MCF 10A (cell line): ENCODE data around the gene RALY. TPM values are rescaled to one million over a fixed set of nuclear protein-coding genes. Genes with fewer than 3 reads are reported as not detected.

Experiments
- BruUV-seq: library from RNA; stranded (reverse); fragments of 400-500 nt; replicated peaks from 2 replicates; lab custom pipeline; 2021; lab: Mats Ljungman, UMichigan
- CTCF ChIA-PET: fragments of 300-600 bp; sonication (Branson Sonifier 250); formaldehyde crosslinking; extraction: SDS; loops from one replicate; lab custom pipeline; 2021; ENCODE audit warnings: antibody characterized with exemption, inconsistent platforms; lab: Yijun Ruan, JAX
- POLR2A ChIA-PET: fragments of 300-600, 350-650 bp; sonication (Branson Sonifier 250); formaldehyde crosslinking; extraction: SDS; loops from one replicate; lab custom pipeline; 2020; ENCODE audit warnings: antibody characterized with exemption, inconsistent platforms; lab: Yijun Ruan, JAX
- DNase-seq: peaks from one replicate; pipeline ENCODE4 v3.0.0-alpha.2; 2018; ENCODE audit not compliant: unreplicated experiment
- H3K27ac Mint-ChIP-seq: one replicate; pipeline ENCODE4 v1.8.0; 2022; ENCODE audit warnings: mild to moderate bottlenecking, low read depth, mixed read lengths; ENCODE audit not compliant: unreplicated experiment
- H3K27me3 Mint-ChIP-seq: one replicate; pipeline ENCODE4 v1.8.0; 2022; ENCODE audit warnings: mixed read lengths; ENCODE audit not compliant: insufficient read depth, unreplicated experiment
- H3K36me3 Mint-ChIP-seq: one replicate; pipeline ENCODE4 v1.8.0; 2022; ENCODE audit warnings: mild to moderate bottlenecking, moderate library complexity, mixed read lengths; ENCODE audit not compliant: insufficient read depth, unreplicated experiment
- H3K4me1 Mint-ChIP-seq: one replicate; pipeline ENCODE4 v1.8.0; 2022; ENCODE audit warnings: mixed read lengths; ENCODE audit not compliant: insufficient read depth, unreplicated experiment
- H3K4me3 Mint-ChIP-seq: one replicate; pipeline ENCODE4 v1.8.0; 2022; ENCODE audit warnings: mild to moderate bottlenecking, moderate library complexity, mixed read lengths; ENCODE audit not compliant: unreplicated experiment
- H3K9me3 Mint-ChIP-seq: one replicate; pipeline ENCODE4 v1.8.0; 2022; ENCODE audit warnings: mixed read lengths; ENCODE audit not compliant: unreplicated experiment
- intact Hi-C: fragments of 100-400 bp; cut with micrococcal nuclease; formaldehyde crosslinking; loops from 2 replicates; pipeline ENCODE4 v1.14.1; 2022
- total RNA-seq: library from RNA; stranded (reverse); gene quantifications from 2 replicates; pipeline ENCODE4 v1.2.3, GENCODE V29; 2022
- TF ChIP-seq, protein P1 (sequence below): fragments of 200-600 bp; IDR thresholded peaks from one replicate; pipeline ENCODE4 v1.8.0; 2022; ENCODE audit warnings: antibody characterized with exemption, mild to moderate bottlenecking; ENCODE audit not compliant: unreplicated experiment

Gene RALY
- total RNA-seq, 1 experiment from 2014 or later: 120 TPM

GRCh38 chr20:34110025-34110744, 116.5 kb downstream of the RALY start:
- ChIA-PET POLR2A (interaction anchor here (0.6 to 2.8 kb wide), 2 partner anchors 27 to 730 kb away, joined by 3 to 16 read pairs; no protein-coding TSS in a partner anchor), CTCF (interaction anchor here (0.6 to 3.2 kb wide), 5 partner anchors 10 to 544 kb away, joined by 3 to 15 read pairs (median 4); no protein-coding TSS in a partner anchor)
- Mint-ChIP-seq H3K4me3 (peak overlapping the region; percentile 91), H3K36me3 (peaks cover 51% of the 10 kb centered on the region), H3K4me1 (peaks cover 46% of the 10 kb centered on the region), H3K27ac (peak overlapping the region; percentile 98), H3K27me3 (no peaks in the 10 kb centered on the region), H3K9me3 (no peaks in the 10 kb centered on the region)
- TF ChIP-seq, protein P1, sequence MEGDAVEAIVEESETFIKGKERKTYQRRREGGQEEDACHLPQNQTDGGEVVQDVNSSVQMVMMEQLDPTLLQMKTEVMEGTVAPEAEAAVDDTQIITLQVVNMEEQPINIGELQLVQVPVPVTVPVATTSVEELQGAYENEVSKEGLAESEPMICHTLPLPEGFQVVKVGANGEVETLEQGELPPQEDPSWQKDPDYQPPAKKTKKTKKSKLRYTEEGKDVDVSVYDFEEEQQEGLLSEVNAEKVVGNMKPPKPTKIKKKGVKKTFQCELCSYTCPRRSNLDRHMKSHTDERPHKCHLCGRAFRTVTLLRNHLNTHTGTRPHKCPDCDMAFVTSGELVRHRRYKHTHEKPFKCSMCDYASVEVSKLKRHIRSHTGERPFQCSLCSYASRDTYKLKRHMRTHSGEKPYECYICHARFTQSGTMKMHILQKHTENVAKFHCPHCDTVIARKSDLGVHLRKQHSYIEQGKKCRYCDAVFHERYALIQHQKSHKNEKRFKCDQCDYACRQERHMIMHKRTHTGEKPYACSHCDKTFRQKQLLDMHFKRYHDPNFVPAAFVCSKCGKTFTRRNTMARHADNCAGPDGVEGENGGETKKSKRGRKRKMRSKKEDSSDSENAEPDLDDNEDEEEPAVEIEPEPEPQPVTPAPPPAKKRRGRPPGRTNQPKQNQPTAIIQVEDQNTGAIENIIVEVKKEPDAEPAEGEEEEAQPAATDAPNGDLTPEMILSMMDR: no peak
- intact Hi-C loops: no loop called here
- BruUV-seq: no TSS peak
- DNase-seq: no peak

DNA sequence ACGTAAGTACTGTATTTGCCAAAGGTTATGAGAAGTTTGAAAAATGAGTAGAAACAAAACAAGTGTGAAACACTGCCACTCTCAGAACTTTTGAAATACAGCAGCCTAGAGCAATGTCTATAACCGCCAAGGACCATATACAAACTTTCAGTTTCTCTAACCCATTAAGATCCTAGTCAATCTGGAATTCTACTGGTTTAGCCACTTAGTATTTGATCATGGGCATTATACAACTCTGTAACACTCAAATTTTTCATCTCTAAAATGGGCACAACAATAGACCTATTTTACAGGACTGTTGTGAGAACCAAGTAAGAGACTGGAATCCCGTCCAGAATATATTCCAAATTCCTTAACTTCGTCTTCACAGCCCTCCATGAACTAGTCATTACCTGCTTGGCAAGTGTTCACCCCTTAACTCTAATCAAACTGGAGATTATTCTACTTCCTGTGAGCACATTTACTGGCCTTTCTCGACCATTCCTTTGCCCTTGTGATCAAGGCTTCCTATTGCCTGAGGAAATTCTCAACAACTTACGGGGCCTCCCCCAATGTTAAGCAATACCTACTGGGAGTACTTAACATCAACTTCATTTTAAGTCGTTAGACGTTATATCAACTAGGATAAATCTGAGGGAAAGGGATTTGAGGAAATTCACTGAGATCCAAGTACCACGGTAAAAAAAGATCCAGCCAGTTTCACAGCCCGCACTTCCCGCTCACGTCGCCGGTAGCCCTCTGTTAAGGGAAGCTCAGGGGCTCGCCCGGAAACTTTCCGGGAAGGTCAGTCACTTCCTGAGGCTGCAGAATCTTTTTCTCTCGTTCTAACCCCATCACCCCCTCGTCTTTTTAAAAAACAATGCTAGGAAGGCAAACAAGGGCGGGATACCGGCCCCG, 117.3 kb downstream of the RALY start:
- BruUV-seq: no TSS peak
- CTCF ChIA-PET: no interaction called here
- Mint-ChIP-seq H3K27me3 (no peaks in the 10 kb centered on the region), H3K4me3 (peak overlapping the region; percentile 91), H3K27ac (peak overlapping the region; percentile 98), H3K4me1 (peaks cover 38% of the 10 kb centered on the region), H3K36me3 (peaks cover 43% of the 10 kb centered on the region), H3K9me3 (no peaks in the 10 kb centered on the region)
- POLR2A ChIA-PET: interaction anchor here (0.6 to 3.8 kb wide), 24 partner anchors 9 to 713 kb away, joined by 3 to 57 read pairs (median 12); partner anchors contain the start of genes ACTL10, CBFA2T2, CDK5RAP1 and CHMP4B
- intact Hi-C loops: no loop called here
- TF ChIP-seq, protein P1: no peak
- DNase-seq: peak; percentile 58

DNA sequence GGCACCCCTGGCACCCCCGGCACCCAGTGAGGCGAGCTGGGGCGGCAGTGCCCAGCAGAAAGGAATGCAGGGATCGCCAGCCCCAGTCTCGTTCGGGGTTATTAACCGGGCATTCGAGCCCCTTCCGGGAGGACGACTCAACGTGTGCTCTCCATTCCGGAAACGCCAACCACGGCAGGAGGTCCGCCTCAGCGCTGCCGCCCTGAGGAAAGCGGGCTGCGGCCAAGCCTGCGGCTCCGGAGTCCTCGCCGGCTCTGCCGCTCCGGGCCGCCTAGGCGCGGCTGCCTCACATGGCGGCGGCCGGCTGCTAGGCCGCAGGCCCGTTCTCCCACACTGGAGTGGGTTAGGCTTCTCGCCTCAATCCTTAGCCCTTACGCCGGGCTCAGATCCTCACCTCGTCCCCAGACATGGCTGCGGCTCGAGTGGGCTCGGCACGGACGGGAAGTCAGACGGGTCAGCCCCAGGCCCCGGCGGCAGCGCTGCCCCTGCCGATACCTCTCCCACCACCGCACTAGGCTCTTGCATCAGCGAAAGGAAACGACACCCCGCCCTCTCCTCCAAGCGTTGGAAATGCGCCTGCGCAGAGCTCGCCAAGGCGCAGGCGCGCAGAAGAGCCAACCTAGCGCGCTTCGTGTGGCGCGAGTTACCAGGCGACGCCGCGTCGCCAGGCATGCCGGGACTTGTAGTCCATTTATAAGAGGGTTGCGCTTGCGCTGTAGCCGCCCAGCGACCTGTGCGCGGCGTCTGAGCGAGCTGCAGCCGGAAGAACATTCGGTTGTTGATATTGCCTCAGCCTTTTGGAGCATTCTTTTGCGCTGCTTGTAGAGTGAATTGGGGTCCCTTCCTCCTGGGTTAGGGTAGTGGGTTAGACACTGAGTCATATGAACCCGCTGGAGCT, 118.2 kb downstream of the RALY start, which contains the start of gene EIF2S2:
Gene EIF2S2 (minus strand): TSS at position 542 of the 898 bp plus-strand sequence. CDS start 133 bp downstream, at position 409.
- no peaks in the 10 kb centered on the region for H3K27me3 Mint-ChIP-seq
- H3K9me3 Mint-ChIP-seq: no peaks in the 10 kb centered on the region
- BruUV-seq: TSS peak; percentile 39
- intact Hi-C loops: no loop called here
- peak within 1 kb of the TSS; percentile 98 for H3K27ac Mint-ChIP-seq
- H3K36me3 Mint-ChIP-seq: peaks cover 36% of the 10 kb centered on the region
- H3K4me3 Mint-ChIP-seq: peak within 1 kb of the TSS; percentile 91
- ChIA-PET POLR2A (interaction anchor here (0.5 to 3.8 kb wide), 69 partner anchors 10 to 1906 kb away, joined by 3 to 57 read pairs (median 4); partner anchors contain the start of genes ACTL10, AHCY, C20orf144 and CBFA2T2), CTCF (interaction anchor here (0.7 to 1.6 kb wide), 12 partner anchors 17 to 448 kb away, joined by 3 to 9 read pairs (median 3); no protein-coding TSS in a partner anchor)
- peaks cover 34% of the 10 kb centered on the region for H3K4me1 Mint-ChIP-seq
- TF ChIP-seq, protein P1: no peak
- DNase-seq: peak; percentile 98
